ENCODE measurements around the gene PGP. TPM values are rescaled to one million over a fixed set of nuclear protein-coding genes. Genes with fewer than 3 reads are reported as not detected.

PGP gene
- total RNA-seq, 2 experiments from 2014 or later: 8.1 to 8.5 TPM

- H3K9me3 ChIP-seq (ENCODE audit: control insufficient read depth in 1 of 2, insufficient read depth in 1 of 2, low read length in 2 of 2): no peaks in the 10 kb centered on the region
- intact Hi-C loops (cut with DNase I, micrococcal nuclease): no loop called here
- ChIA-PET CTCF (no interaction called here), POLR2A (interaction anchor here (1.5 kb wide), 1 partner anchor 14 kb away, joined by 4 read pairs; the partner anchor contains the start of gene PGP)
- TF ChIP-seq CTCF (IDR thresholded peaks at IDR 0.05): no peak
- Mint-ChIP-seq H3K36me3 (ENCODE audit: low read depth) (peaks cover 22% of the 10 kb centered on the region), H3K27me3 (no peaks in the 10 kb centered on the region), H3K27ac (no peak overlapping the region), H3K9me3 (no peaks in the 10 kb centered on the region), H3K4me3 (no peak overlapping the region), H3K4me1 (ENCODE audit: low read depth) (peaks cover 8% of the 10 kb centered on the region)
- no peaks in the 10 kb centered on the region for H3K27me3 ChIP-seq (ENCODE audit: control insufficient read depth in 1 of 2, insufficient read depth in 2 of 2, low read length in 2 of 2)
- DNase-seq: no peak
- ATAC-seq (ENCODE audit: poor library complexity): no peak
- peaks cover 60% of the 10 kb centered on the region for H3K36me3 ChIP-seq (ENCODE audit: insufficient read depth, low read length)
- H3K4me1 ChIP-seq (ENCODE audit: insufficient read depth, low read length): peaks cover 17% of the 10 kb centered on the region
- H3K4me3 ChIP-seq (ENCODE audit: low read length): no peak overlapping the region
- H3K27ac ChIP-seq (ENCODE audit: low read depth in 1 of 2, low read length in 2 of 2): no peak overlapping the region
Measured at GRCh38 chr16:2229091-2229490, 14.5 kb upstream of the PGP start.

- Histone ChIP-seq H3K4me1 (ENCODE audit: insufficient read depth, low read length) (peaks cover 22% of the 10 kb centered on the region), H3K9me3 (ENCODE audit: control insufficient read depth in 1 of 2, insufficient read depth in 1 of 2, low read length in 2 of 2) (no peaks in the 10 kb centered on the region), H3K4me3 (ENCODE audit: low read length) (no peak overlapping the region), H3K27me3 (ENCODE audit: control insufficient read depth in 1 of 2, insufficient read depth in 2 of 2, low read length in 2 of 2) (no peaks in the 10 kb centered on the region), H3K36me3 (ENCODE audit: insufficient read depth, low read length) (peaks cover 53% of the 10 kb centered on the region), H3K27ac (ENCODE audit: low read depth in 1 of 2, low read length in 2 of 2) (no peak overlapping the region)
- Mint-ChIP-seq H3K36me3 (ENCODE audit: low read depth) (peaks cover 19% of the 10 kb centered on the region), H3K9me3 (no peaks in the 10 kb centered on the region), H3K4me3 (no peak overlapping the region), H3K27me3 (no peaks in the 10 kb centered on the region), H3K27ac (no peak overlapping the region), H3K4me1 (ENCODE audit: low read depth) (peaks cover 12% of the 10 kb centered on the region)
- ChIA-PET POLR2A (no interaction called here), CTCF (no interaction called here)
- ATAC-seq (ENCODE audit: poor library complexity) (no peak), DNase-seq (no peak)
- TF ChIP-seq CTCF (IDR thresholded peaks at IDR 0.05): no peak
- intact Hi-C loops (cut with DNase I, micrococcal nuclease): no loop called here
Measured at GRCh38 chr16:2228161-2228824, 13.7 kb upstream of the PGP start.

- H3K27ac ChIP-seq (ENCODE audit: low read depth in 1 of 2, low read length in 2 of 2): no peak overlapping the region
- H3K27me3 ChIP-seq (ENCODE audit: control insufficient read depth in 1 of 2, insufficient read depth in 2 of 2, low read length in 2 of 2): no peaks in the 10 kb centered on the region
- peaks cover 15% of the 10 kb centered on the region for H3K4me1 Mint-ChIP-seq (ENCODE audit: low read depth)
- DNase-seq: no peak
- ChIA-PET CTCF (no interaction called here), POLR2A (interaction anchor here (1.1 to 1.3 kb wide), 2 partner anchors 10 to 23 kb away, joined by 3 to 5 read pairs; partner anchors contain the start of gene DNASE1L2)
- no peak overlapping the region for H3K4me3 ChIP-seq (ENCODE audit: low read length)
- no peak overlapping the region for H3K27ac Mint-ChIP-seq
- H3K9me3 ChIP-seq (ENCODE audit: control insufficient read depth in 1 of 2, insufficient read depth in 1 of 2, low read length in 2 of 2): no peaks in the 10 kb centered on the region
- H3K4me1 ChIP-seq (ENCODE audit: insufficient read depth, low read length): peaks cover 30% of the 10 kb centered on the region
- no peak overlapping the region for H3K4me3 Mint-ChIP-seq
- no peaks in the 10 kb centered on the region for H3K9me3 Mint-ChIP-seq
- H3K36me3 Mint-ChIP-seq (ENCODE audit: low read depth): peaks cover 17% of the 10 kb centered on the region
- ATAC-seq (ENCODE audit: poor library complexity): no peak
- H3K27me3 Mint-ChIP-seq: no peaks in the 10 kb centered on the region
- intact Hi-C loops (cut with DNase I, micrococcal nuclease): no loop called here
- no peak for TF ChIP-seq CTCF (IDR thresholded peaks at IDR 0.05)
- H3K36me3 ChIP-seq (ENCODE audit: insufficient read depth, low read length): peaks cover 39% of the 10 kb centered on the region
Measured at GRCh38 chr16:2226918-2227317, 12.3 kb upstream of the PGP start.
